GM04503 (cell line): Measurements from ENCODE around the gene EP400.

ENCODE experiments used
- DNase-seq: peaks from one replicate; pipeline ENCODE4 v3.0.0-alpha.2; 2012; ENCODE audit warnings: low read depth

EP400 gene

GRCh38 chr12:131912518-131913274 lies 37.0 kb upstream of the EP400 start:
- DNase-seq: peak; percentile 43

GRCh38 chr12:131913666-131914065 lies 36.1 kb upstream of the EP400 start:
- DNase-seq: no peak

- no peak for DNase-seq
These were observed 35.5 kb upstream of the EP400 start for GRCh38 chr12:131914179-131914702.

GRCh38 chr12:131915000-131915689 lies 34.6 kb upstream of the EP400 start:
- DNase-seq: no peak

- no peak for DNase-seq
These were observed 33.9 kb upstream of the EP400 start for GRCh38 chr12:131915823-131916222.

- DNase-seq: no peak
These were observed 33.2 kb upstream of the EP400 start for GRCh38 chr12:131916306-131917138.

GRCh38 chr12:131917139-131917710 lies 32.5 kb upstream of the EP400 start:
- no peak for DNase-seq

- DNase-seq: no peak
These were observed 31.9 kb upstream of the EP400 start for GRCh38 chr12:131917711-131918306.

GRCh38 chr12:131918311-131919050 lies 31.3 kb upstream of the EP400 start:
- no peak for DNase-seq

GRCh38 chr12:131919051-131919347 lies 30.7 kb upstream of the EP400 start:
- no peak for DNase-seq

- no peak for DNase-seq
These were observed 30.2 kb upstream of the EP400 start for GRCh38 chr12:131919366-131920156.

- no peak for DNase-seq
These were observed 29.6 kb upstream of the EP400 start for GRCh38 chr12:131920157-131920508.

- no peak for DNase-seq
These were observed 28.6 kb upstream of the EP400 start for GRCh38 chr12:131920902-131921840.

- DNase-seq: no peak
These were observed 27.6 kb upstream of the EP400 start for GRCh38 chr12:131921866-131922769.

- no peak for DNase-seq
These were observed 27.0 kb upstream of the EP400 start for GRCh38 chr12:131922772-131923171.

GRCh38 chr12:131923260-131923659 lies 26.5 kb upstream of the EP400 start:
- DNase-seq: no peak

GRCh38 chr12:131927110-131928079 lies 22.3 kb upstream of the EP400 start:
- DNase-seq: no peak
